Measurements from ENCODE around the gene H3-3A.

H3-3A gene

DNA sequence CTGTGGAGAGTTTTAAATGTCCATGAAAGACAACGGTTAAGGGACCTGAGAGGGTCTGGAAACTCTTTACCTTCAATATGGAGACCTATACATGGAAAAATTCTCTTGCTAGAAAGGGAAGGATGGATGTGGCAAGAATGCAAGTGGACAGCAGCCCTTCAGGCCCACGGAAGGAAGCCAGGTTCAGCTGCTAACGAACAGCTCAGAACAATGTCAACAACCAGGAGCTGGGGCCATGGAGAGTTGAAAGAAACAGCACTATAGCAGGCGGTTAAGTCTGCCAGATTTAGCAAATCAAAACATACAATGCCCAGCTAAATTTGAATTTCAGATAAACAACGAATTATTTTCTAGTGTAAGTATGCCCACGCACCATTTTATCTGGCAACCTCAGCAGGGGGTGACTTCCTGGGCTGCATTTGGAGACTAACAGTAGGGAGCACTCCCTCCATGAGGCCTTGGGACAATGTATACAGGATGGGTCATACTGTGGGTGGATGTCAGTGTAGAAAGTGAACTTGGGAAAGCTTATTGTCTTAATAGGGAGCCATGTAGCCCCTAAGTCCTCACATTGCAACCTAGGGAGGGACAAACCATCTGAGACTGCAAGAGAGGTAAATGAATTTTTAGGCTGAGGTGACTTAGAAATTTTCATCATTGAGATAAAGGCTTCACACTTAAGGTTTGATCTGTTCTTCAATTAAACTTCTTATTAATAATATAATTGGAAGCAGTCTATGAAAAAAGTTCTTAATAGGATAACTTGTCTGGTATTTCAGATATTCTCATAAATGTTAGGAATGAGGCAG is 7.8 kb upstream of the H3-3A start:
- no peak for DNase-seq

DNA sequence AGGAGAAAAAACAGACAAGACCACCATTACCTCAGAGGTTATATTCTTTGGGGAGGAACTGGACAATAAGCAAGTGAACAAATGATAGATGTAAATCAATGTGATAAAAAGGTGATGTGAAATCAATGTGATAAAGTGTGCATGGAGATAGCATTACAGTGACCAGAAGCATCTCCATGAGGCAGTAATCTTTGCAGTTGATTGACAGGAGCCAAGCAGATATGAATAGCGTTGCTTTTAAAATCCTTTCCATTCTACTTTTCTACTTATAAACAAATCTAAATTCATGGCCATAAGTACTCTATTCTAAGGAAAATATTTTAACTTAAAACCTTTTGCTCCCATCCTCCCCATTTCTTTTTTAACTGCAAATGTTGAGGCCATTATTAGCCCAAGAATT is 2.8 kb upstream of the H3-3A start:
- no peak for DNase-seq

DNA sequence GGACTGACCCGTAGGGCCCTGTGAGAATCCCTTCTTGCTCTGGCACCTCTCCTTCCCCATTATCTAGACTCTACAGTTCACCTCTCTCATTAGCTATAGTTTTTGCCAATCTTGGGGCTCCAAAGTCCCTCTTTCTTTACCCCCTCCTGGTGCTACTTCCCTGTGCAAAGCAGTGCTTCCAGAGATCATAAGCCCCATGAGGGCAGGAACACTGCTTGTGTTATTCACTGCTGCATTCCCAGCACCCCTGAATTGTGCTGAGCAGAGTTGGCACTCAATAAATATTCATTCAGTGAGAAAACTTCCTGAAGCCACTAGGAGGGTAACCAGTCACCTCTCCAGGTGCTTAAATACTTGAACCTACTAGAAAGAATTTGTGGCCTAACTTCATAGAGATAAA is 2.1 kb upstream of the H3-3A start:
- DNase-seq = no peak

DNA sequence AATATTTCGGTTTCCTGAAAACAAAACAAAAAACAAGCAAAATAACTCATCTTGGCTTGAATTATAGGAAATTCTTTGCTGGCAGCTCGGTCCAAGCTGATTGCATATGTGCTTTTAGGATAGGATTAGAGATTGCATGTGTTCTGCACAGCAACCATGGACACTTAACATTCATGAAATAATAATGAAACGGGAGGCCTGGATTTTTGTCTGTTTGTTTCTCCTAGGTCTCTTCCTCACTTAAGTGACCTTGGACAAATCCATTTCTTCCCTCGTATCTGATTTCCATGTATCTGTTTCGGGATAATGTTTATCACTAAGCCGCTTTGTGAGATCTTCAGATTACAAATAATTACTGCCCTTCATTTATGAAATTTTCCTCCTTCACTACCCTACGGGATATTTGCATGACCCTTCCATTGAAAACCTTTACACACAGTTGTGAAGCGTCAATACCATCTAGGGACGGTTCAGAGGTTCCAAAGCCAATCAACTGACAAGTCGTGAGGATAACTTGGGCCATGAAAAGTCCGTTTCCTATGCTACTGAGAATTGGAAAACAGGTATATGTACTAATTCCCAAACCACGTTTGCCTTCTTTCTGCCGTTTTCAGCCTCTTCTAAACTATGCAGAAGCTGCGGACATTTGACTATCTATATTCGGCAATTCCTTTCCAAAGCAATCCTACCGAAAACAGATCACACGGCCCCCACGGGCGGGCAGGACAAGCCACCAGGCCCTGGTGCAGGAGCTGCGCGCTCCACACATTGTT is 1.3 kb upstream of the H3-3A start:
- DNase-seq = no peak

DNA sequence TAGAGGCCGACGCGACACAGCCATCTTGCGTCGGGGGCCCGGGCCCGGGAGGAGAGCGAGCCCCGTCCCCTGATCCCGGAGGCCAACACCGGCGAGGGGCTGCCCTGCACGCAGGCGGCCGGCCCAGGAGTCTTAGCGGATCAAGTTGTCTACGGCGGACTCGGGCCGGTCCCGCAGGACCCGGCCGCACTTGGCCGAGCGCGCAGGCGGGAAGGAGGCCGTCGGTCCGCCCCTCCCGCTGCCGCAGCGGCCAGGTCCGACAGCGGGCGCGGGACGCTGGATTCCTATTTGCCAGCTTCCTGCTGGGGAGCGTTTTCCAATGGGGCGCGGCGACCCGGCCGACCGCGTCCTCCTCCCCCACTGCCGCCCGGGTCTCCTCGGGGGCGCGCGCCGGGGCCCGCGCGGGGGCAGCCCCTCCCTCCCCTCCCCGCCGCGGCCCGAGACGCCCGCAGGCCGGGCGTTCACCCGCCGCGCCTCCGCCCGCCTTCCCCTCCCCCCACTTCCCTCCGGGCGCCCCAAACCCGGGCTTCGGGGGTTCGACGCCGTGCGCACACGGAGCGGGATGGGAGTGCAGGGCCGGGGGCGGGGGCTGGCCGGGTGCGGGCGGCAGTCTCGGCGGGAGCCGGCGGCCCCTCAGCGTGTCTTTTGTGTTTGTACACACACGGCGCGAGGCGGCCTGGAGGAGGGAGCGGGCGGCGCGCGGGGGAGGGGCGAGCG is 517 bp upstream of the H3-3A start:
- DNase-seq = peak; percentile 41 to 73

DNA sequence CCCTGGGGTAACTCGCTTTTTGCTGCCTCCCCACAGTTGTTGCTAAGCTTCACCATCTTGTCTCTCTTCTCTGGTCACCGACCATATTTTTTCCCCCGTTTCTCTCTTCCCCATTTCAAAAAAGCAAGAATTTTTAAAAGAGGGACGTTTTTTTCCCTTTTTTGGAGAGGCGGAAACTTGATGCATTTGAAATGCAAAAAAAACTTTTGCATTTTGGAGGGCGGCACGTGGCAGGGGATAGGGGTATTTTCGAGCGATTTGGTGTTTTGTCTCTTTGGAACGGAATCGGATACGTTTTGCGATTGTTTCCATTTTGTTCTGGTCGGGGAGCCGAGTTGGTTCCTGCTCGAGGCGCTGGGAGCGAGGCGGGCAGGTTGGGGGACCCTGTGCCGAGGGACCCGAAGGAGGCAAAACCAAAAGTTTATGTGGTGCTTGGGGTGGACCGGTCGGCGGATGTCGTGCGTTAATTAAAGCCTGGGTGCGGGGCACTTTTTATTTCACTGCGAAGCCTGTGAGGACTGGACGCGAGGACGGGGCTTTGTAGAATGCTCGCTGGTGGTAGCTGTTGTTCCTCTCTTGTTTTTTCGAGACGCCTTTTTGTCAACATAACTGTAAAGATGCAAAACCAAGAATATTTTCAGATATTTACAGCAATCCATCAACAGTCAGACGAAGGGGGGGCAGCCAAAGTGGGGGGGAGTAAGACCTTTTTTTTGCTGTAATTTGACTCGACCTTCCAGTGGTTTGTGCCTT is 884 bp downstream of the H3-3A start:
- DNase-seq = peak in 1 of 2 donors; percentile 53

DNA sequence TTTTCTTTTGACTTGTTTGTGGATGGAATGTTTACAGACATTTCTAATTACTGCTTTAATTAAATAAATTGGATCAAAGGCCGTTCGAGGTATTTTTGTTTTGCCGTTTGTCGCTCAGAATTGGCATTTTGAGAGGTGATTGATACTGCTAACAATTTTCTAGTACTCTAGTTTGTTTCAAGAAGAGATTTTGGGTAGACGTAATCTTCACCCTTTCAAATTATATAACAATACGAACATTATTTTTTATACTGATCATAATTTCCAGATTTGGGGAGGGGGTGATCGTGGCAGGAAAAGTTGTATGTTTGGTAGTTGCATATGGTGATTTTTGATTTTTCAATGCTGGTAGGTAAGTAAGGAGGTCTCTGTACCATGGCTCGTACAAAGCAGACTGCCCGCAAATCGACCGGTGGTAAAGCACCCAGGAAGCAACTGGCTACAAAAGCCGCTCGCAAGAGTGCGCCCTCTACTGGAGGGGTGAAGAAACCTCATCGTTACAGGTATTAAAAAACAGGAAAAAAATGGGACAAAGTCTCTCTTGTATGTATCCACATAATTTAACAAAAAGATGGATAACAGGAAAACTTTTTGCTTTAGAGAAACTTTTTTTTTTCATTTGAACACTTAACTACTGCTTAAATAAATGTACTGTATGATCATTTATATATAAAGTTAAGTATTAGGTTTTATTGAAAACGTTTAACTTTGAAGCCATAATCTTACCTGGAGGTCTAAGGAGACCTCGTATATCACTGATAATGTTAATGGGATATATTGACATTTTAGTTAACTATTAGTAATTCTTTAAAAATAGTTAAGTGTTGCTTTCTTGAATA is 1.7 kb downstream of the H3-3A start:
- DNase-seq = no peak

DNA sequence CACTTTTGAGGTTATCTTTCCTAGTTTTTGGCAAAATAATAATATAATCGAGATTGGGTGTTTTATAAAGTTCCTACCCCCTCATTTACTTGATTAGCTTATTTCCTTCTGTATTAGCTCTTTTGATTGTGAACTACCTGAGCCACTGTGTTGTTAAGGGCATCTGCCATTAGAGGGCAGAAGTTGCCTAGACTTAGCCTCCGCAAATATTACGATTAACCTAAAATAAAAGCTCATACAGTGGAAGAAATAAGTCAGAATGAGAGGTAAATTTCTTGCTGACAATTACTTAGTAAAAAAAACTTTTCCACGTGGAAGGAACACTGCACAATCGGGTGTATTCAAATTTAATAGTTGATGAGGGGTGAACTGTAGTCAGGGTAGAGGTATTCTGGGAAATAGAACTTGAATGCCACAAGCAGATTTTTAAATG is 2.3 kb downstream of the H3-3A start:
- DNase-seq = peak in 1 of 2 donors; percentile 49

DNA sequence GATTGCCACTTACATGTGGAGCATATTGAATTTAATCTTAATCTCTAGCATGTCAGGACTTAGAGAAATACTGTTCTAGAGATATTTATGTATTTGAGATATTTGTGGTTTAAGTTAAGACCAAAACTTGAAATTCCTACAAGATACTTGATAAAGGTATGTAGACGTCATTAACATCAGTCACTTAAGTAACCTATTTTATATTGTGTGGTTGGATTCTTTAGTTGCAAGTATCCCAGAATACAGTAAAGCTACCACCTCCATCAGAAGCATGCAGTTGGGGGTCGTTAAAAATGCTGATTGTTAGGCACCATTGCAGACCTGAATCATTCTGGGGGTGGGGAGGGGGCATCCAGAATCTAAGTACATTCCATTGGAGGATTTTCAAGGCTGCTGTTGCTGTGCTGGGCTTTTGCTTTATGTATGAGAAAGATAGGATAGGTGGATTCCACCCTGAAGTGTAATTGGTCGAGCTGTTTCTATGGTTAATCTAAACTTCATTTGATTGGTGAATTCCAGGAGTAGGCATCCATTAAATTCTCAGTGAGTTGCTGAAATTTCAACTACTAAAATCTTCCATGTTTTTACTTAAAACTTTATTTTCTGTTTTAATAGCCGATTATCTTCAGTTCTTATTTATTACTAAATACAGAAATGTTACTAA is 4.0 kb downstream of the H3-3A start:
- no peak for DNase-seq

DNA sequence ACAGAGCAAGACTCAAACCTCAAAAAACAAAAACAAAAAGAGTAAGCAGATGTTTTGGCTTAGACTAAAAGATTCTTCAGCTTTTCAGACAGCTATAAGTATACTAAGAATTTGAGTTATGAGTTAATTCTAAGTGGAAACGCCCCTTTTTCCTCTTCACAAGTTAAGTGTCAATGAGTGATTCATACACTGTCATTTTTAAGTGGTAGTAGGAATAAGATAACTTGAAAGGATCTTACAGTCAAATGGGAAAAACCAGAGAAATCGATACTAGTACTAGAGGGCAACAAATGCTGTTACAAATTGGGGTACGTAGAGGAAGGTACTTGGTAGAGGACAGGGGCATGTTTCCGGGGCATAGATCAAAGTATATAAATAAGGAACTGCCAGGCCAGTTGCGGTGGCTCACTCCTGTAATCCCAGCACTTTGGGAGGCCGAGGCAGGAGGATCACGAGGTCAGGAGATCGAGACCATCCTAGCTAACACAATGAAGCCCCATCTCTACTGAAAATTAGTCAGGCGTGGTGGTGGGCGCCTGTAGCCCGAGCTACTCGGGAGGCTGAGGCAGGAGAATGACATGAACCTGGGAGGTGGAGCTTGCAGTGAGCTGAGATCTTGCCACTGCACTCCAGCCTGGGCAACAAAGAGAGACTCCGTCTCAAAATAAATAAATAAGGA is 7.4 kb downstream of the H3-3A start:
- no peak for DNase-seq

DNA sequence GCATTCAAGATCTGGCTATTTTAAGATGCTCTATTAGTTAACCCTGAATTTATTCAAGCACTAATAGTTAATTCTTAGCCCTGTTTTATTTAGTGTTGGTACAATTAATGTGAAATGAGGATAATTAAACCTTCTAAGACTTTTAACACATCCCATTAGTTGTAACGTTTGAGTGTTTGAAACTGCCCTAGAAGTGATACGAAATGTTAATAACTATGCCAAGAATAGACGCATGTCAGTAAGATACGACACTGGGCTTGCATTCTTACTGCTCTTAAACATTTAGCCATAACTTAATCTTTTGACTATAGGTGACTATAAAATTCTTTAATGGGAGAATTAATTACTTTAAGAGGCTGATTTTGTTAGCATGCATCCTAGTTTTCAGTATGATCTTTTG is 9.8 kb downstream of the H3-3A start:
- DNase-seq = no peak

DNA sequence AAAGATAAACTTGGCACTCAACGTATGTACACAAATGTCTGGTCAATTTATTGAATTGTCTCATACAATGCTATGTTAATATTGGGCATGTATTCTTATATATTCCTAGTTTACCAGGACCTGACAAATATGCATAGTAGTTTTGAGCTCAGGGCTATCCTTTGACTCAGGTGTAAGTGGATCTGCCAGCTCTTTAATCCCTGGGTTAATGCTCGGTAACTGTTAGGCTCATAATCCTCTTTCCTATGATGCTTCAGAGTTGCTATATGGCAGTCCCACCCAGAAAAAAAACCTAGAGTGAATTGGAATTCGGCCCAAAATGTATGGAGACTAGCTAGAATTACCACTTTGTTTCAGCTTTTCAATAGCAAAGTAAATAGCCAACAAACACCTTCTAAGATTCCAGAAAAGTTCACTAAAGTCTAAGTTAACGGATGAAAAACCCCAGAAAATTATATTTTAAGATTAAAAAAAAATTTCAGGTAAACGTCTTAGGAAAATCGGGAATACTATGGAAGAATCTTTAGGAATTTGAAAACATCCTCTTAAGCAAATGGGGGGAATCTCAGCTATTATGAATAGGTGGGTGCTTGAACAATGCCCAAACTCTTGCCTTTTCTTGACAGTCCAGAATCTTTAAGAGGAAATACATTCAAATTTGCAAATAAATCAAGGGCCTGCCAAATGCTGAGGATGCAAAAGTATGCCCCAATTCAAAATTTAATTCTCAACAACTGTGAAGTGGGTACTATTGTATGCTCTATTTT is 10.9 kb downstream of the H3-3A start:
- DNase-seq = no peak

DNA sequence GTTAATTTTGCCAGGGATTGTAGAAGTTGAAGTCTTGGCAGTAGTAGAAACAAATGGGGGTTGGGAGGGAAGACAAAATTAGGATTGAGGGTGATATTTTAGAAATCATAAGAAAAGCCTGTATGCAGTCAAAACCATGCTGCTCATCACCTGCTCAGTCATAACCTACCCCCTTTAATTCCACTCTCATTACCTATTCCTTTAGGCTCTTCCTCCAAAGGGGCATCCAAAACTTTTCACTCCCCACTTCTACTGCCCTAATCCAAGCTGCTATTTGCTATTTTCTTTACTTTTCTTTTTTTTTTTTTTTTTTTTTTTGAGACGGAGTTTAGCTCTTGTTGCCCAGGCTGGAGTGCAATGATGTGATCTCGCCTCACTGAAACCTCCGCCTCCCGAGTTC is 11.5 kb downstream of the H3-3A start:
- no peak for DNase-seq

DNA sequence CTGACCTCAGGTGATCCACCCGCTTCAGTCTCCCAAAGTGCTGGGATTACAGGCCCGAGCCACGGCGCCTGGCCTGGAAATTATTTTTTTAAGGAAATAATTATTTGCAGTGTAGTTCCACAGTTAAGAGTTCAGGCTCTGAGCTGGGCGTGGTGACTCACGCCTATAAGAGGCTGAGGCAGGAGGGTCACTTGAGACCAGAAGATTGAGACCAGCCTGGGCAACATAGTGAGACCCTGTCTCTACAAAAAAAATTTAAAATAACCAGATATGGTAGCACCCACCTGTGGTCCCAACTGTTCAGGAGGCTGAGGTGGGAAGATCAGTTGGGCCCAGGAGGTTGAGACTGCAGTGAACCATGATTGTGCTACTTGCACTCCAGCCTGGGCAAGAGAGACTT is 13.9 kb downstream of the H3-3A start:
- DNase-seq = no peak

DNA sequence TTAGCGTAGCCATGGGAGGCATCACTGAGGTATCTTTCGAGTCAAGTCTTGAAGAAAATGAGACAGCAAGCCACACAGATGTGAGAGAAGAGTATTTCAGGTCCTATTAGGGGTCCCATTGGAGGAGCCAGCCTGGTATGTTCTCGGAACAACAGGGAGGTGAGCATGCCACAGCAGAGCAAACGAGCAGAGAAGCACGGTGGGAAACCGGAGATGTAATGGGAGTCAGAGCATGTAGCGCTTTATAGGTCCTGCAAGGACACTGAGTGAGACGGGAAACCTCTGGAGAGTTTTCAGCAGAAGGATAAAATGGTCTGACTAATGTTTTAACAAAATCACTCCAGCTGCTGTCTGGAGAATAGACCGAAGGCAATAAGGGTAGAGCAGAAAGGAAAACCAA is 15.9 kb downstream of the H3-3A start:
- no peak for DNase-seq

DNA sequence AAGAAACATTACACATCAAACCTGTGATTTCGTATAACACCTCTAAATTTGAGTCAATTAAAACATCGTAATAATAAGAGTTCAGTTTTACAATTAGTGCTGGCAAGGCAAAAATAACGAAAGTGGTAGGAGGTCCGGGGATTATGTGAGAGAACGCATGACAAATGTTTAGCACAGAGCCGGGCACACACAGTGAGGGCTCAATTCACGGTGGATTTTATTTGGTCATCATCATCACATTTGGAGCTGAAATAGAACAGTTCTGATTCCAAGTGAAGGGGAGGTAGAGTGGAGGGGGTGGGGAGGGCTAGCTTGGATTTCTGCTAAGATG is 20.0 kb downstream of the H3-3A start:
- no peak for DNase-seq

DNA sequence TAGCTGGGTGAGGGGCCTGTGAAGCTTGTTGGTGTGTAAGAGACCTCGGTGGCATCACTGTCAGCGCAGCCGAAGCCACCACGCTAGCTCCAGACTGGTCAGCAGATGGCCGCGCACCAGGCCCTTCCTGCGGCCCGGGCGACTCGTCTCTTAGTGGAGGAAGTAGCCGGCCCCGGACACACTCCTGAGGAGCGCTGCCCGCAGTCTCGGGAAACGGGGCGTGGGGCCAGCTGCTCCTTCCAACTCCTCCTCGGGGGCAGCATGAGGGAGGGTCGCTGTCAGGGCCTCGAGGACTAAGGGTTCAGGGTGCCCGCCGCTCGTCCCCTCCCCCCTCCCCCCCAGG is 20.4 kb downstream of the H3-3A start:
- peak in 1 of 2 donors; percentile 70 for DNase-seq

DNA sequence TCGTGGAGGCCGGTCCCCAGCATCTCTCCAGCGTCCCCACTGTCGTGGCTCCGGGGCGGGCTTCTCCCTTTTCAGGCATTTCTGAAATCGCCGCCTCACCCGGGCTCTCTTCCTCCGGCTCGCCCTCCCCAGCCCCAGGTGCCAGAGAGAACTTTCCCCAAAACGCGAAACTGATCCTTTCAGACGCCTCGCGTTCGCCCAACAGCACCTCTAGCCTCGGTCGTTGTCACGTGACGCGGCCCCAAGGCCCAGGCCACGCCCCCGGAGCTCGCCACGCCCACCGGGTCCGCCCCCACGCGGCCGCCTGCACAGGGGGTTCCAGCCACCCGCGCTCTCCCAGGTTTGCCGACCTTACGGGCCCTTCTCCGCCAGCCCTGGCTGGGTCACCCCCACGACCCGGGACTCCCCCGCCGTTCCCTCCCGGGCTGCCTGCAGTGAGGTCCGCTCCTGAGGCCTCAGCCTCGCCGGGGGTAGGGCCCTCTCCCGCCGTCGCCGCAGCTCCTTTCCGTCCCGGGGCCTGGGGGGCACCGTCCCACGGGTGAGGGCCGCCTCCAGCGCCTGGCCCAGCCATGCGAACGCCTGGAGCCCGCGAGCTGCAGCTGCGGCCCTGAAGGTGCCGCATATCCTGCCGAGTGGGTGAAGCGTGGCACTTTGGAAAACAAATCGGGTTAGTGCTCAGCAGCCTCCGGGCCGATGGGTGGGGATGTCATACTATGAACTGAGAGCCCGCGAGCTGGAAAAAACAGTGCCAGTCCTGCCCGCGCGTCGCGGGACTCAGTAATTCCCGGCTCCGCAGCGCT is 21.0 kb downstream of the H3-3A start:
- DNase-seq = peak; percentile 42 to 70

DNA sequence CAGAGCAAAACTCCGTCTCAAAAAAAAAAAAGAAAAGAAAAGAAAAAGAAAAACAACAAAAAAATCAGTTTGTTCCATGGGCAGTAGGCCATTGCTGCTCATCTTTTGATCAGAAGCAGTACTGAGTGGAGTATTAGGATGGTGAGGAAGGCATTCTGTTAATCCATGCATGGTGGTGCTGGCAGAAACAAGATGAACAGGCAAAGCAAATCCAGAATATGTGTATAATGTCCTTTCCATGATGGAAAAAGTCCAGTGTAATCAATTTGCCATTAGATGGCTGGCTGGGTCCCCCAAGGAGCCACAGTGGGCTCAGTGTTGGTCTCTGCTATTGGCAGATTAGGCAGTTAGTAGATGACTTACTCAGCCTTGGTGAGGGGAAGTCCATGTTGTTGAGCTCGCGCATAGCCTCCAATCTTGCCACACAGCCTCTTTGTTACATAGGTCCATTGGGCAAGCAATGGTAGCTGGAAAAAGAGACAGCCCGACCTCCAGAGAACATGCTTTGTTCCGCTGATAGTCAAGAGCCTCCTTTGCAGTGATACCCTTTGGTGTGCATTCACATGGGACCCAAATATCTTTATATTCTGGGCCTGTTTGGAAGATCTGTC is 23.3 kb downstream of the H3-3A start:
- no peak for DNase-seq
